ENCODE data around the gene DAGLA. TPM values are rescaled to one million over a fixed set of nuclear protein-coding genes. Genes with fewer than 3 reads are reported as not detected.

Gene DAGLA
- total RNA-seq, 4 donors from 2014 or later = 1.7 to 6.9 (median 2.9) TPM

GRCh38 chr11:61757213-61757862 lies 77.1 kb downstream of the DAGLA start:
- H3K36me3 ChIP-seq = no peaks in the 10 kb centered on the region
- H3K9me3 ChIP-seq = no peaks in the 10 kb centered on the region
- WGBS, 2 donors = 81 to 86% methylated on average over 8 to 12 of the region's 15 CpGs
- intact Hi-C loops (cut with DNase I) = no loop called here
- TF ChIP-seq CTCF (IDR thresholded peaks at IDR 0.05) (no peak), POLR2A (IDR thresholded peaks at IDR 0.05) (no peak)
- H3K4me1 ChIP-seq = peaks cover 4 to 18% (median 5%) of the 10 kb centered on the region in 3 donors
- H3K27me3 ChIP-seq = peaks cover 0 to 41% (median 0%) of the 10 kb centered on the region in 4 donors
- no peak overlapping the region for H3K27ac ChIP-seq
- no peak overlapping the region for H3K4me3 ChIP-seq
- DNase-seq = no peak

GRCh38 chr11:61760946-61761345 lies 80.8 kb downstream of the DAGLA start:
- intact Hi-C loops (cut with DNase I) = no loop called here
- TF ChIP-seq POLR2A (IDR thresholded peaks at IDR 0.05) (no peak), CTCF (IDR thresholded peaks at IDR 0.05) (no peak)
- Histone ChIP-seq H3K4me1 (peaks cover 0 to 9% (median 0%) of the 10 kb centered on the region in 3 donors), H3K9me3 (no peaks in the 10 kb centered on the region), H3K27ac (no peak overlapping the region), H3K27me3 (peaks cover 0 to 54% (median 0%) of the 10 kb centered on the region in 4 donors), H3K36me3 (no peaks in the 10 kb centered on the region), H3K4me3 (no peak overlapping the region)
- no peak for DNase-seq
- no CpG with 5 or more reads among the region's 13 CpGs for WGBS, 2 donors

GRCh38 chr11:61761440-61762222 lies 81.4 kb downstream of the DAGLA start:
- Histone ChIP-seq H3K27ac (no peak overlapping the region), H3K9me3 (no peaks in the 10 kb centered on the region), H3K36me3 (no peaks in the 10 kb centered on the region), H3K4me3 (no peak overlapping the region), H3K4me1 (peaks cover 0 to 6% (median 0%) of the 10 kb centered on the region in 3 donors), H3K27me3 (peaks cover 0 to 54% (median 0%) of the 10 kb centered on the region in 4 donors)
- no peak for DNase-seq
- TF ChIP-seq CTCF (IDR thresholded peaks at IDR 0.05) (no peak), POLR2A (IDR thresholded peaks at IDR 0.05) (no peak)
- intact Hi-C loops (cut with DNase I) = no loop called here
- WGBS, 2 donors = 70 to 77% methylated on average over 6 to 10 of the region's 11 CpGs

- no peak overlapping the region for H3K4me3 ChIP-seq
- intact Hi-C loops (cut with DNase I) = no loop called here
- H3K27me3 ChIP-seq = peaks cover 0 to 54% (median 0%) of the 10 kb centered on the region in 4 donors
- no peak for DNase-seq
- WGBS, 2 donors = 55 to 71% methylated on average over 3 to 7 of the region's 10 CpGs
- no peaks in the 10 kb centered on the region for H3K36me3 ChIP-seq
- no peaks in the 10 kb centered on the region for H3K9me3 ChIP-seq
- H3K27ac ChIP-seq = no peak overlapping the region
- H3K4me1 ChIP-seq = no peaks in the 10 kb centered on the region
- TF ChIP-seq POLR2A (IDR thresholded peaks at IDR 0.05) = no peak
- no peak for TF ChIP-seq CTCF (IDR thresholded peaks at IDR 0.05)
Observed at GRCh38 chr11:61762223-61762615, 82.0 kb downstream of the DAGLA start.

- Histone ChIP-seq H3K36me3 (no peaks in the 10 kb centered on the region), H3K27ac (no peak overlapping the region), H3K27me3 (peaks cover 0 to 54% (median 0%) of the 10 kb centered on the region in 4 donors), H3K4me3 (no peak overlapping the region), H3K9me3 (no peaks in the 10 kb centered on the region), H3K4me1 (no peaks in the 10 kb centered on the region)
- no peak for DNase-seq
- 20 to 48% methylated on average over 1 to 12 of the region's 15 CpGs for WGBS, 2 donors
- TF ChIP-seq POLR2A (IDR thresholded peaks at IDR 0.05) (no peak), CTCF (IDR thresholded peaks at IDR 0.05) (no peak)
- intact Hi-C loops (cut with DNase I) = no loop called here
Observed at GRCh38 chr11:61762798-61763197, 82.6 kb downstream of the DAGLA start.
